EL (cell line): Measurements from ENCODE around the gene CDC6.

Experiments used
- DNase-seq: peaks from one replicate; pipeline ENCODE4 v3.0.0-alpha.2; 2016

The CDC6 gene

DNA sequence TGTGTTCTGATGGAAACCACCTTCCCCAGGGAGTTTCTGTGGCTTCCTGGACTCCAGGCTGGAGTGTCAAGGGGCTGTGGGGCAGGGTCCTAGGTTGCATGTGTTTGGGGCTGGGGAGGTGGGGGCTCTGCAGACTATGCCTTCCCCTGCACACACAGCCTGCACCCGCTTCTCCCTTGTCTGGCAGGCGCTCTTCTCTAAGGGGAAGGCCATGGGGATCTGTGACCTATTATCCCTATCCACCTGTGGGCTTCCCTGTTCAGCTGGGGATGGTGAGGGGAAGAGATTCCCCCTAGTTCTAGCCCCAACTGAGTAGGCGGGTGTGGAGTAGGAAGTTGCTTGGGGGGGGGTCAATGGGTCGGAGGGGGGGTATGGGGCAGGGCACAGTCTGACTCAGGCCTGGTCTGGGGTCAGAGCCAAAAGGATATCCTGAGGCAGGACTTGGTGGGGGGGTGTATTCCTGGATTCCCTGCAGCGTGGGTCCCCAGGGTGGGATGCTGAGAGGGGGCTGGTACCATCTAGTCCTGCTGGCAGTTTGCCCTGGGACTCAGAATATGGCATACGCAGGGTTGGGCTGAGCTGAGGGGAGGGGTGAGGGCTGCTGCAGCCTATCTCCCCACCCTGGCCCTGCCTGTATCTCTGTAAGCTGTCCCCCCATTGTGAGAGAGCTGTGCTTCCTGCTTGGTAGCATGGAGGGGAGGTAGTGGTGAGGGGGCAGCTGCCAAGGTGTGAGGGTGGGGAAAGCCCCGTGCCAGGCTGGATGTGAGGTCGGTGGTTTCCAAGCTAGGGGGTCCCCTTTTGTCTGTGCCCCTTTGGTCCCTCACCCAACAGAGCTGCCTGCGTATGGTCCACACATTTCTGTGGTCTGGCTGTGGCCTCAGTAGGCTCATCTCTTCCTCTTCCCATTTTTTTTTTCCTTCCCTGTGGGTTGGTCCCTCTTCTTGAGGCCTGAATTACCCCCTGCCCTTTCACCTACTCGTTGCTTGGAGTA, 36.0 kb downstream of the CDC6 start:
- DNase-seq = peak; percentile 69

DNA sequence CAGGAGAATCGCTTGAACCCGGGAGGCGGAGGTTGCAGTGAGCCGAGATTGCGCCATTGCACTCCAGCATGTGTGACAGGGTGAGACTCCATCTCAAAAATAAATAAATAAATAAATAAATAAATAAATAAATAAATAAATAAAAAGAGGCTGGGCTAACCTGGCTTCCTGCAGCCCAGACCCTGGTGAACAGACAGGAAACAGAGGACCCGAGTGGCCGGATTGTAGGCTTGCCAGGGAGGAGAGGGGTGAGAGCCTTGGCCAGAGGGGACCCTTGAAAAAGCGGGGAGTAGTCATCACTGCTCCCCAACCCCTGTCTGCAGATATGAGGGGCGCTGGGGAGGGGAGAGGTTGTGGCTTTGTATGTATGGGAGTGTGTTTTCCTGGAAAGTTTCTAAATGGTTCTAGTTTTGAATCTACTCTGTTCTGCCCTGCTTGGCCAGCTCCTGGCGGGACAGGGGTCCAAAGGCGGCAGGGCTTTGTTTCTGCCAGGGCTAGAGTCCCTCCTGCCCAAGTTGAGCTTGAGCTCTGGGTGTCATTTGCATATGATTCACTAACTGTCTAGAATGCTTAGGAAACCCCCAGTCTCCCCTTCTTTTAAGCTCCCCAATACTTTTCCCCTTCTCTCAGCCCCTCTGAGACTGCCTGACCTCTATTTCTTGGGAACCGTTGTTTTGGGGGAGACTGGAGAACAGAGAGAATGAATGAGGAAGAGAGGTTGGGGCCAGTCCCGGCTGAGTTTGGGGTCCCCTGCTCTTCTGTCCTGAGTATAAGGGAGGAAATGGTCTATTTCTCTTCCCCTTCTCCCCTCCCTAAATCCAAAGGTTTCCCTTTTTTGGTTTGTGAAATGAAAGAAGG, 37.7 kb downstream of the CDC6 start:
- DNase-seq = no peak

DNA sequence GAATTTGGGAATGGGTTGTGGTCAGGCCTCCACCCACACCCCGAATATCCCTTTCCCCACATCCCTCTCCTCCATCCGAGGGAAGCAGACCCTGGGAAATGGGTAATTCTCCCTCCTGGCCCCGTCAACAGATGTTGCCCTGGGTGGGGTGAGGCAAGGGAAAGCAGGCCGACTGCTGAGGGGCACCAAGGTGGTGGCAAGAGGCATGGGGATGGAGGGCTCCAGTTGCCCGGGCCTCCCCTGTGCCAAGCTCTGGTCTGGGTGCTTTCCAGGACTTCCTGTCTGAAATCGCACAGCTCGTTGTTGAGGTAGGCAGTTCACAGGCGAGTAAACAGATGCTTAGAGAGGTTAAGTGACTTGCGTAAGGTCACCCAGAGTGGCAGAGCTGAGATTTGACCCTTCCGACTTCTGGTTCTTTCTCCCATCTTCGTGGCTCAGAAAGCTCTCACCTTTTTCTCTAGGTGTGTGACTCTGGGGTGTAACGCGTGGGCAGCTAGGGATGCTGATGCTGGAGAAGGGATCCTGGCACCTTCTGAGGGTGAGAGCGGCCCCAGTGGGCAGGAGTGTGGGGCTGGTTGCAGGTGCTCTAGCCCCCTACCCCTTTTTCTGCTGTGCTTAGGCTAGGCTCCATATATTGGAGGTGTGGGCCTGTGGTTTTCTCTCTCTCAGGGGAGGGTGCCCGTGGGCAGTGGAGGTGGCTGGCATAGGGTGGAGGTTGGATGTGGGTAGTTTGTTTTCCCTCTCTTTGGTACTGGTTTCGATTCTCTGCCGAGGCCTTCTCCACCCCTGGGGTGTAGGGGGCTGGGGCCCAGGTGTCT, 38.5 kb downstream of the CDC6 start:
- DNase-seq = no peak

DNA sequence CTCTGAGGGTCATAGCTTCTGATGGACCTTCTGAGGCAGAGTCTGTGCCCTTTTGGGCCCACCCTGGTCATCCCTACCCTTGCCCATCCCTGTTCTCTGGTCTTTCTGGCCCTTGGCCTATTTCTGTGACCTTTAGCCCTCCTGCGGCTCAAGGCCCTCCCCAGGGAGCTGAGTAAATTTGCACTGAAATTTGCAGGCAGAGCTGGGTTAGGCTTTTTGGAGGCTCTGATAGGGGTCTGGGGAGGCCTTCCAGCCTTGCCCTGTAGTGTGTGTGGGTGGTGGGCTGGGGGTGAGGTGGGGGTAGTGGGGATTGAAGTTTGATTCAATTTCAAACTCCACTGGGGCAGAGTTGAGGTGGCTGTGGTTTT, 39.1 kb downstream of the CDC6 start:
- DNase-seq = no peak

DNA sequence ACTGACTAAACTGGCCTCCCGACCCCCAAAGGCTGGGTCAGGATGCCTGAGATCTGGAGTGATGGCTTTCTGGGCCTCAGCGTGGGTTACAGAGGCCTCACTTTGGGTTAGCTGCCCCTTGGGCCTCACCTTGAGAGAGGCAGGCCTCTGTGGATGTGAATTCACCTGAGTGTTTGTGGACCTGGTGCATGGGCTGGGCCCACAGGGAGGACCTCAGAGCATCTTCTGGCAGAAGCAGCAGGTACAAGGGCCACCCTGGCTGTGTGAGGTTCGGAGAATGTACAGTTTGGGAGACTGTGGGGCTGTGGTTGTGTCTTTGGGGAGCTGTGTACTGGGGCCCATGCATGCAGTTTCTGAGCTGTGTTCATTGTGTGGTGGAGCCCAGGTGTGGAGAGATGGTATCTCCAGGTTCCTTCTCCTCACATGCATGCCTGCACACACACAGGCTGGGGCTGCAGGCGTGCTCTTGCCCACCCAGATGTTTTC, 39.6 kb downstream of the CDC6 start:
- DNase-seq = no peak

DNA sequence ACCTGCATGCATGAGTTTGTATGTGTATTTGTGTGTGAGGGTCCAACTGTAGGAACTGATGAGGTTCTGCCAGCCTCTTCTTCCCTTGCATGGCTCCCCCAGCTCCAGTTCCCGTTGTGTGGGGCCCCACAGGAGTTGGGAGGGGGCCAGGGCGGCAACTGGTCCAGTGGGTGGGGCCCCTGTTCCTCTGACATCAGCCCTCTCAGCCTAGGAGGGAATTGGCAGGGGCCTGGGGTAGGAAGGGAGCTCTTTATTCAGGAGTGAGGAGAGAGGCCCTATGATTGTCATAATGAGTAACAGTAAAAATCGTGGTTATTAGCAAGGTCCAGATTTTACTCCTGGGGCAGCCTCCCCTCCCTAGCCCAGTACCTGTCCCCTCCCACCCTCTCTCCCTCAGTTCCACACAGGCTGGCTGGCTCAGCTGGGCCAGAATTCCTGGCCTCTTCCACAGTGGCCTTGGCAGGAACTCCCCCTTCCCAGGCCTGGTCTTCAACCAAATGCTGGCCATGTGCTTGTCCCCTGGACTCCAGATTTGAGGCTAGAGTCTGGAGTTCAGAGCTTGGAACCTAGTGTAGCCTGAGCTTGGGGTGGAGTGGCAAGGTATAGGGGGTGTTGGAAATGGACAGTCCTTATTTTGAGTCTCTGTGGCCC, 40.2 kb downstream of the CDC6 start:
- no peak for DNase-seq

DNA sequence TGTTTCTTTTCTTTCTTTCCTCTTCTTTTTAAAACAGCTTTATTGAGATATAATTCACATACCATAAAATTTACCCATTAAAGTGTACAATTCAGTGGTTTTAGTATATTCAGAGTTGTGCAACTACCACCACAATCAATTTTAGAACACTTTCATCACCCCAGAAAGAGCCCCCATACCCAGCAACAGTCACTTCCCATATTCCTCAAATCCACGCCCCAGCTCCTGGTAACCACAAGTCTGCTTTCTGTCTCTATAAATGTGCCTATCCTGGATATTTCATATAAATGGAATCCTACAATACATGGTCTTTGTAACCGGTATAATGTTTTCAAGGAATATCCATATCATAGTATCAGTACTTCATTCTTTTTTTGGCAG, 40.7 kb downstream of the CDC6 start:
- DNase-seq = no peak

DNA sequence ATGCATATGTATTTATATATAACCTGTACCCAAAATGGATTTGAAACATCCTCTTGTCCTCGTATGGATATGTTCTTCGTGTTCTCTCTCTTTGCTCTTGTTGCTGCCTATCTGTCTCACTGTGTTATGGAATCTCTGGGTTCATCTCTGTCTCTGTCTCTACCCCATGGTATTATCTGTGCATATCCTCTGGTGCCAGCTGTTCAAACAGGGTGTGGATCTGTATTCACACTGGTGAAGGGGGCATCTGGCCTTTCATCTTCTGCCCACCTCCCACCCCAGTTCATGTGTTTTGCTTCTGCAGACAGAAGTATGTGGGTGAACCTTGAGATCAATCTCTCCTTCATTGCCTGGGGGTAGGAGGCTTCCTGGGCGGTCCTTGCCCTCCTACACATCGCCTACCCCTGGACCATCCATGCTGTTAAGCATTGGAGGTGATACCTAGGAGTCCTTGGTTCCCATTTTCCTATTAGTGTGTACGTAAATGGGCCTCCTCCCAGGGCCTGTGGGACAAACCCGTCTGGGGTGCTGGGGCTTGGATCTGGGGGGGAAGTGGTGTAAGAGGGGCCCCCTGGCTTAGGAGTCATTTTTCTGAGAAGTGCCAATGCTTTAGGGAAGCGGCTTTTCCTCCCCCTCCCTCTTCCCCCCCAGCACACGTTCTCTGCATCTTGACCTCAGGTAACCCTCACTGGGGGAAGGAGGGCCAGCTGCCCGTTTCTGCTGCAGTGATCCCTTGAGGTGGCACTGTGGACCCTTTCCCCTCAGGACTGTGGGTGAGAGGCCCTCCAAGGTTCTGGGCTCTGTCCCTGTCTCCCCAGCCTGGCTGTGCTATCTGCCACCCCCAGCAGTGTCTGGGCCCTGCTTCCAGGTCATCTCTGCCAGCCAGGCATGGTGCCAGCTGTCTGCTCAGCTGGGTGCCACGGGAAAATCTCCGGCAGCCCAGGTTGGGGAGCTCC, 42.4 kb downstream of the CDC6 start:
- DNase-seq = no peak

DNA sequence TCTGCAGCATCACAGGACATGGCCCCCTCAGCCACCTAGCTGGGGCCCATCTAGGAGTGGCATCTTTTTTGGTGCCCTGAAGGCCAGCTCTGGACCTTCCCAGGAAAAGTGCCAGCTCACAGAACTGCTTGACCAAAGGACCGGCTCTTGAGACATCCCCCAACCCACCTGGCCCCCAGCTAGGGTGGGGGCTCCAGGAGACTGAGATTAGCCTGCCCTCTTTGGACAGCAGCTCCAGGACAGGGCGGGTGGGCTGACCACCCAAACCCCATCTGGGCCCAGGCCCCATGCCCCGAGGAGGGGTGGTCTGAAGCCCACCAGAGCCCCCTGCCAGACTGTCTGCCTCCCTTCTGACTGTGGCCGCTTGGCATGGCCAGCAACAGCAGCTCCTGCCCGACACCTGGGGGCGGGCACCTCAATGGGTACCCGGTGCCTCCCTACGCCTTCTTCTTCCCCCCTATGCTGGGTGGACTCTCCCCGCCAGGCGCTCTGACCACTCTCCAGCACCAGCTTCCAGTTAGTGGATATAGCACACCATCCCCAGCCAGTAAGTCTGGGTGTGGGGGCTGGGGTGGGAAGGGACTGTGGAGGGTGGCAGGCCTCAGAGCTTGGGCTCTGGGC, 43.3 kb downstream of the CDC6 start:
- no peak for DNase-seq

DNA sequence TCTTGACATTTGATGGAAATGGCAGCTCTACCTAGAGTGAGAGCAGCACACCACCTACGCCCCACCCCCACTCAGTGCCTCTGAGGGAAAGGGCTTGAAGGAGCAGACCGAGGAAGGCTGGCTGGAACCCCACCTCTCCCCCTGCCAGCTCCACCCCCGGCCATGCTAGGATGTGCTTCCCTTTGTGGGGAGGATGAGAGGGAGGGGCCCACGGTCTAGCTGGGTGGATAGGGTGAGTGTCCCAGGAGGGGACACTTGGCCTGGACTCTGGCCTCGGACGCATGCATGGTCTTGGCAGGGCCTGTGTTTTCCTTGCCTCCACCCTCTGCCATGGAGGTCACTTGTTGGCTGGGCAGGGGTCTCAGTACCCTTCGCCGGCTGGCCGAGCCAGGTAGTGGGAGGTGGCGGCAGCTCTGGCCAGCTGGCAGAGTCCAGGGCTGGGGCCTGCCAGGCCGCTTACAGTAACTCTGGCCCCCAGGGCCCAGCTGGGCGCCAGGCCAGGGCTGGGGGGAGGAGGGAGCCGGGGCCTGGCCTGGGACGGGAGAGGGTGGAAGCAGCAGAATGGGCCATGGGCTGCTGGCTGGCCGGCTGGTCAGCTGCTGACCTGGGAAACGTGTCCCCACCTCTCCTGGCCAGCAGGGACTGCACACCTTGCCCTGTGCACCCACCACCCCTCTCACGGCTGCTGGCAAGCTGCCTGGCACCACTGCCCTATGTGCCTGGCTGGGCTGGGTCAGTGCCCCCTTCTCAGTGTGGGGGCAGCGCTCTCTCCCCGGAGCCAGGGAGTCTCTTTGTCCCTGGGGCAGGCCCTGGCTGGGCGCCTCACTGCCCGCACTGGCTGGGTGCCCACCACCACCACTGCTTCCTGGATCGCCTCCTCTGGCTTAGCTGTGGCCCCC, 44.3 kb downstream of the CDC6 start:
- DNase-seq = peak; percentile 73

DNA sequence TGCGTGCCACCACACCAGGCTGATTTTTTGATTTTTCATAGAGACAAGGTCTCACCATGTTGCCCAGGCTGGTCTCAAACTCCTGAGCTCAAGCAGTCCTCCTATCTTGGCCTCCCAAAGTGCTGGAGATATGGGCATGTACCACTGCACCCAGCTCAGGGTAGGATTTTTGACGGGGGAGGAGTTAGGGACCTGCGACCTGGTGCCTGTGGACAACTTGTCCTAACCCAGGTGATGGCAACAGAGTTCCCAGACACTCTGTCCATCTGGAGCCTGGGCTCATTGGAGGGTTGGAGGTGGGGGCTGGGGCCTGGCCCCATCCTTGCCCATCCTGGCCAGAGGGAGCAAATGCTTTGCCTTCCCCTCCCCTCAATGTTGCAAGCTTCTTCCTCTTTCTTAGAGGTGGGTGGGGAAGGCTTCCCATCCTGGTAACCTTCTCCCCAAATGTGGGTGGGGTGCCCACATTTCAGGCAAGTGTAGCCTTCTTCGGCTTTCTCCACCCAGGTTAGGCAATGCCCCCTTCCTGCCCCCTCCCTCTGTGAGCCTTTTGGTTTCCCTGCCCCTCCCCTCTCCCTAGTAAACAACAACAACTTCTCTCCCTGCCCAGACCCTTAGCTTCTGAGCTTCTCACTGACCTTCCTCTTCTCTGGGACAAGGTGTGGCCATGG, 46.2 kb downstream of the CDC6 start:
- no peak for DNase-seq

DNA sequence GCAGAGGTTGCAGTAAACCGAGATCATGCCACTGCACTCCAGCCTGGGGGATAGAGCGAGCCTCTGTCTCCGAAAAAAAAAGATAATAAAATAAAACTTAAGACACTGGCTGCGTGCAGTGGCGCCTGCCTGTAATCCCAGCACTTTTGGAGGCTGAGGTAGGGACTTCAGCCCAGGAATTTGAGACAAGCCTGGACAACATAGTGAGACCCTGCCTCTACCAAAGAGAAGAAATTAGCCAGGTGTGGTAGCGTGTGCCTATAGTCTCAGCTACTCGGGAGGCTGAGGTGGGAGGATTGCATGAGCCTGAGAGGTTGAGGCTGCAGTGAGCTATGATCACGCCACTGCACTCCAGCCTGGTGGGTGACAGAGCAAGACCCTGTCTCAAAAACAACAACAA, 47.9 kb downstream of the CDC6 start:
- no peak for DNase-seq

DNA sequence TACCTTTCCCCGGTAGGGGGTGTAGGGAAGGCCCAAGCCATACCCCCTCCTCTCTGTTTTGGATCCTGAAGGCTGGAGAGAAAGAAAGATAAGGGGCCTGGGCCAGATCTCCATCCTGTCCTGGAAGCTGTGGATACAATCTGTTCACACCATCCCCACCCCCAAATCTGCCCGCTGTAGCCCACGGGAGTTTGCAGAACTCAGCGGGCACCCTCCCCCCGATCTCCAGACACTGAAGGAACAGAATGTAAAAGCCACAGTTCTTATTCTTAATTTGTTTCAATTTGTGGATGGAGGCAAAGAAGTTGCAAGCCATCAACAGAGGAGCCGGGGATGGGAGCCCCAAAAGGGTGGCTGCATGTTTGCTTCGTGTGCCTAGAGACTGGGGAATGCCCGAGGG, 49.7 kb downstream of the CDC6 start:
- DNase-seq = no peak

DNA sequence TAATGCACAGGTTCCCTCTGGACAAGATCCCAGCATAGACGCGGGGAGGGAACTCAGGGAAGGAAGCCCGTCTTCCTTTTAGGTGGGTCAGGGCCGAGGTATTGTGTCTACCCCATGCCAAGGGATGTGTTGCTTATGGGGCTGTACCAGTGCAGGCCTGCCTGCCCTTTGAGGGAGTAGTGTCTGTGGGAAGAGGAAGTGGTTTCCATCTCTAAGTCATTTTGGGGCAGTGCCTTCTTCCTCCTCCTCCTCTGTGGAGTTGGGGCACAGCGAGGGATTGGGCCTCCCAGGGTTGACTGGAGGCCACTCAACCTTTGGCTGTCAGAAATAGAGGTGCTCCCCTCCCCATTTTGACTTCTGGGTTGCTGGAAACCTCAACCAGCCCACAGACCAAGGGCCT, 50.4 kb downstream of the CDC6 start:
- no peak for DNase-seq

DNA sequence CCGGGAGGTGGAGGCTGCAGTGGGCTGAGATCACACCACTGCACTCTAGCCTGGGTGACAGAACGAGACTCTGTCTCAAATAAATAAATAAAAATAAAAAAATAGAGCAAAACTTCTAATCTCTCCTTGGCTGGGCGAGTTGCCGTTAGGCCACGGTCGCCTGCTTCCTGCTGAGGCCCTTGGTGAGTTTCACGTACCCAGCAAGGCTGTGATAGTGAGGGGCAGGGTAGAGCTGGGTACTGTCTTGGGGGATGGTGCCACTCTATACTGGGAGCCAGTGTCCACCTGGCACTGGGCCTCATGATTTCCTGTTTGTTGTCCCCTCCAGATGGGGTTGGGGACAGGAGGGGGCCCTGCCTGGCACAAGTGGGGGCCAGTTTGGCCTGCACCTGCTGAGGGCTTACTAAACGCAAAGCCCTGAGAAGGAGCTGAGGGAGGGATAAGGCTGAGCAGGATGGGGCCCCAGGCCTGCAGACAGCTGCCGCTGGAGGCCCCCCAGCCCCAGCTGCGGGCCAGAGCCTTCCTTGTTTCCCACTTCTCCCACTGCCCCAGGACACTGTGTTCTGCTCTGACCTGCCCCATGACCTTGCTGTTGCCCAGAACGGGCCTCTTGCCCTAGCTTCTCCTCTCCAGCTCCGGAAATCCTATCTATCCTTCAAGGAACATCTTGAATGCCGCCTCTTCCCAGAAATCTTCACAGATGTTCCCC, 51.4 kb downstream of the CDC6 start:
- DNase-seq = no peak

DNA sequence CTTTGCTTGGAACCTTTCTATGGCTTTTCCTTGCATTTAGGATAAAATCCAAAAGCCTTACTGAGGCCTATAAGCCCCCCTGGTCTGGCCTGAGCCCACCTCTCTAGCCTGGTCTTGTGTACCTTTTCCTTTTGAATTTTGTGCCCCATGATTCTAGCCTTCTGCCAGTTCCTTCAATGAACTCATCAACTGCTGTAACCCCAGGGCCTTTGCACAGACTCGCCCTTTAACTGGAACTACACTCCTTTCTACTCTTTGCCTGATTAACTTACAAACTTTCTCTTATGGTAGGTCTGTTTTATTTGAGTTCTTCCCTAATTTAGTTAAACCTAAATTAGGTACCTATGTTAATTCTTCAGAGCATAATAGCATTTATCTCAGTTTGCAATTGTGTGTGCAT, 52.6 kb downstream of the CDC6 start:
- no peak for DNase-seq

DNA sequence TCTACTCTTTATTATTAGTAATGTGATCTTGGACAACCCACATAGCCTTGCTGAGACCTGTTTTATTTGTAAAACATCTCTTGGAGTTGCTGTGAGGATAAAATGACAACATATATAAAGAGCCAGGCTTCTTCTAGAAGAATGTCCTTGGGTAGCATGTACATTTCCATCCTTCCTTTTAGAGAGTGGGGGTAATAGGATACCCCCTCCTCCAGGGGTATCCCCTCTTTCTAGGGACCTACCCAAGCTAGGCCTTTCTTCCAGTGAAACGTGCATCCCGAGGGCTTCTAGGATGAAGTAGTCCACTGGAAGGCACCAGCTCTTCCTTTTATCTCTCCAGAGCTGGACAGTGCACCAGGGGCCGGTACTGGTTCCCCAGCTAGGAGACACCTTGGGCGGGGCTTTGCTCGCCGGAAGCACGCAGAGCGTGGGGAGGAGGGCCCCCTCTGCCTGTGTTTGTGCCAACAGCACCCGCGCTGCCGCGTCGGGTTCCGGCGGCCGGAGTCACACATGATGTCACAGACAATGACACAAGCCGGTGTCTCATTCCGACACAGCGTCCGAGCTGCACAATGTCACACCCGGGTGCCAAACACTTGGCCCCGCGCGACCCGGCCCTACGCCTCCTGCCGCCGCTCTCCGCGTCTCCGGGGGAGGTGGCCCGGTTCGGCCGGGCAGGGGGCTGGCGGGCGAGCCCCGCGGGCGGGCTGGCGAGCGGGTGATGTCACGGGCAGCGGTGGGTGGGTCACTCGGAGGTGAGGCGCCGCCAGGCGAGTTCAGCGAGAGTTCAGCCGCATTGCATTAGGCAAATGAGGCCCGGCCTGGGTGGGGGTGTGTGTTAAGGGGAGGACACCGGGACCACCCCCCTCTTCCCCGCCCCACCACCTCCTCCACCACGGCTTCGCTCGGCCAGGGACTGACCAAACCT, 53.5 kb downstream of the CDC6 start:
- DNase-seq = peak; percentile 85
